ENCODE measurements around the gene NLGN1.

DNA sequence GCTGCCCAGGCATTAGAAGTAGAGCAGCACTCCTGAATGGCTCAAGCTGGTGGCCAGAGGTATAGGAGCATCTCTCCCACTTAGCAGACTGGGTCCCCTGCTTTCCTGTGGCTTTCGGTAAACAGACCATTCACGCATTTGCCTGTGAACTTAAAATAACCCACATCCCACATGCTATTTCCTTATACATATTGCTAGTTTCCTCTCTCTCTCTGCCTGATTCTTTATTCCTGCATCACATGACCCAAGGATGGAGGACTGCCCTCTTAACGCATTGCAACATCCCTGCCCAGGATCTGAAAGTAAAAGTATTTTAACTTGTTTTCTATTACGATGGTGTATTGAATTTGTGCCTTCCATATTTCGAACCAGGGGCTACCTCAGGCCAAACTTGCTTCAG, 43.4 kb upstream of the NLGN1 start:
- TF ChIP-seq CTCF (IDR thresholded peaks at IDR 0.05) (no peak), POLR2A (IDR thresholded peaks at IDR 0.05) (no peak)

All from lower leg skin (tissue), 3 donors.